DND-41 (cell line): Measurements from ENCODE around the gene HNRNPH3.
"Not testable (repeated sequence)": the region's sequence is repeated elsewhere in the genome, so short reads cannot be mapped to it uniquely, and the experiment has no call there.

Experiments used
- ATAC-seq: fragments of 200-7000 bp; cut with Tn5 transposase; 3 replicates; pipeline ENCODE4 v1.9.1; 2021; ENCODE audit warnings: low read depth; ENCODE audit not compliant: insufficient read depth
- DNase-seq: peaks from one replicate; pipeline ENCODE4 v3.0.0-alpha.2; 2020
- H2AFZ ChIP-seq: 2 replicates; pipeline ENCODE4 v1.6.0; 2012; ENCODE audit warnings: low read depth, low read length
- H3K27ac ChIP-seq: 2 replicates; pipeline ENCODE4 v1.5.1; 2012; ENCODE audit warnings: low read length, inconsistent platforms
- H3K27me3 ChIP-seq: fragments of 200-600 bp; sonication (generic); 2 replicates; pipeline ENCODE4 v1.6.0; 2012; ENCODE audit warnings: low read length, mild to moderate bottlenecking, inconsistent platforms; ENCODE audit not compliant: insufficient read depth, poor library complexity
- H3K36me3 ChIP-seq: 2 replicates; pipeline ENCODE4 v1.5.1; 2012; ENCODE audit warnings: low read length, inconsistent platforms; ENCODE audit not compliant: insufficient read depth
- H3K4me1 ChIP-seq: 2 replicates; pipeline ENCODE4 v1.5.1; 2012; ENCODE audit warnings: mild to moderate bottlenecking, low read length; ENCODE audit not compliant: insufficient read depth
- H3K4me2 ChIP-seq: 2 replicates; pipeline ENCODE4 v1.6.0; 2012; ENCODE audit warnings: mild to moderate bottlenecking, moderate library complexity, low read length, inconsistent platforms; ENCODE audit not compliant: insufficient read depth
- H3K4me3 ChIP-seq, 2 experiments: fragments of 200-600 bp in 1 of 2; shearing (Covaris generic) in 1 of 2; 2 replicates each; pipeline ENCODE4 v1.5.1; 2012 to 2016; ENCODE audit warnings: inconsistent platforms in 2 of 2, low read length in 2 of 2, mild to moderate bottlenecking in 2 of 2, low read depth in 1 of 2, moderate library complexity in 1 of 2
- H3K79me2 ChIP-seq: 2 replicates; pipeline ENCODE4 v1.6.0; 2012; ENCODE audit warnings: low read length, inconsistent platforms; ENCODE audit not compliant: insufficient read depth
- H3K9ac ChIP-seq: 2 replicates; pipeline ENCODE4 v1.6.0; 2012; ENCODE audit warnings: low read depth, mild to moderate bottlenecking, inconsistent platforms, low read length, moderate library complexity
- H3K9me3 ChIP-seq: 2 replicates; pipeline ENCODE4 v1.5.1; 2012; ENCODE audit warnings: low read length, moderate library complexity, mild to moderate bottlenecking, inconsistent platforms; ENCODE audit not compliant: insufficient read depth, severe bottlenecking
- H4K20me1 ChIP-seq: 2 replicates; pipeline ENCODE4 v1.6.0; 2012; ENCODE audit warnings: low read length; ENCODE audit not compliant: insufficient read depth
- CTCF ChIP-seq: IDR thresholded peaks from 2 replicates; pipeline ENCODE4 v1.5.1; 2012; ENCODE audit warnings: borderline replicate concordance, low read length, moderate library complexity, mild to moderate bottlenecking; ENCODE audit not compliant: poor library complexity, severe bottlenecking; ENCODE audit errors: extremely low read depth
- EZH2 ChIP-seq: IDR thresholded peaks from 3 replicates; pipeline ENCODE4 v1.6.1; 2012; ENCODE audit warnings: borderline replicate concordance, low read depth, mild to moderate bottlenecking, moderate library complexity, low read length, inconsistent platforms; ENCODE audit not compliant: severe bottlenecking

Gene HNRNPH3

GRCh38 chr10:68315582-68315981 is 16.3 kb upstream of the HNRNPH3 start:
- Histone ChIP-seq H3K27me3 (no peaks in the 10 kb centered on the region), H3K36me3 (no peaks in the 10 kb centered on the region), H2AFZ (no peak overlapping the region), H3K4me1 (peaks cover 16% of the 10 kb centered on the region), H3K9me3 (peaks cover 10% of the 10 kb centered on the region), H3K79me2 (no peaks in the 10 kb centered on the region), H3K27ac (no peak overlapping the region), H3K4me2 (no peak overlapping the region), H3K9ac (no peak overlapping the region), H3K4me3 (no peak overlapping the region), H4K20me1 (no peaks in the 10 kb centered on the region)
- ATAC-seq (no peak), DNase-seq (no peak)
- TF ChIP-seq EZH2: no peak
- TF ChIP-seq CTCF: no peak

- H3K79me2 ChIP-seq: no peaks in the 10 kb centered on the region
- H3K27me3 ChIP-seq: no peaks in the 10 kb centered on the region
- H3K4me3 ChIP-seq: no peak overlapping the region
- peaks cover 16% of the 10 kb centered on the region for H3K4me1 ChIP-seq
- no peak for DNase-seq
- TF ChIP-seq CTCF: no peak
- TF ChIP-seq EZH2: no peak
- H3K9ac ChIP-seq: no peak overlapping the region
- no peaks in the 10 kb centered on the region for H4K20me1 ChIP-seq
- no peak overlapping the region for H3K27ac ChIP-seq
- no peak overlapping the region for H3K4me2 ChIP-seq
- H2AFZ ChIP-seq: no peak overlapping the region; the same call in 1 of the 2 replicates
- ATAC-seq: no peak
- H3K36me3 ChIP-seq: no peaks in the 10 kb centered on the region
- peaks cover 10% of the 10 kb centered on the region for H3K9me3 ChIP-seq
Measured at GRCh38 chr10:68318331-68319059, 13.4 kb upstream of the HNRNPH3 start.

- not testable (repeated sequence) for H3K4me2 ChIP-seq, H4K20me1 ChIP-seq, DNase-seq, H2AFZ ChIP-seq, H3K27me3 ChIP-seq, H3K36me3 ChIP-seq, H3K27ac ChIP-seq, ATAC-seq, H3K9me3 ChIP-seq, H3K9ac ChIP-seq, H3K4me1 ChIP-seq, H3K4me3 ChIP-seq, H3K79me2 ChIP-seq
Measured at GRCh38 chr10:68324396-68324795, 7.5 kb upstream of the HNRNPH3 start.

- peak overlapping the region; percentile 50 for H3K27ac ChIP-seq
- H4K20me1 ChIP-seq: peaks cover 2% of the 10 kb centered on the region; the same call in 1 of the 2 replicates
- H3K9me3 ChIP-seq: no peaks in the 10 kb centered on the region
- peak overlapping the region; percentile 28 for H2AFZ ChIP-seq
- H3K79me2 ChIP-seq: peaks cover 29% of the 10 kb centered on the region
- peaks cover 24% of the 10 kb centered on the region for H3K4me1 ChIP-seq
- H3K9ac ChIP-seq: peak overlapping the region; percentile 33
- peaks cover 3% of the 10 kb centered on the region; the same call in 1 of the 2 replicates for H3K36me3 ChIP-seq
- DNase-seq (no peak), ATAC-seq (no peak)
- peak overlapping the region; percentile 50 for H3K4me2 ChIP-seq
- H3K4me3 ChIP-seq: no peak overlapping the region
- TF ChIP-seq EZH2 (no peak), CTCF (no peak)
- H3K27me3 ChIP-seq: no peaks in the 10 kb centered on the region
Measured at GRCh38 chr10:68327889-68328786, 3.7 kb upstream of the HNRNPH3 start.
